ENCODE data around the gene CEP41.

The CEP41 gene

DNA sequence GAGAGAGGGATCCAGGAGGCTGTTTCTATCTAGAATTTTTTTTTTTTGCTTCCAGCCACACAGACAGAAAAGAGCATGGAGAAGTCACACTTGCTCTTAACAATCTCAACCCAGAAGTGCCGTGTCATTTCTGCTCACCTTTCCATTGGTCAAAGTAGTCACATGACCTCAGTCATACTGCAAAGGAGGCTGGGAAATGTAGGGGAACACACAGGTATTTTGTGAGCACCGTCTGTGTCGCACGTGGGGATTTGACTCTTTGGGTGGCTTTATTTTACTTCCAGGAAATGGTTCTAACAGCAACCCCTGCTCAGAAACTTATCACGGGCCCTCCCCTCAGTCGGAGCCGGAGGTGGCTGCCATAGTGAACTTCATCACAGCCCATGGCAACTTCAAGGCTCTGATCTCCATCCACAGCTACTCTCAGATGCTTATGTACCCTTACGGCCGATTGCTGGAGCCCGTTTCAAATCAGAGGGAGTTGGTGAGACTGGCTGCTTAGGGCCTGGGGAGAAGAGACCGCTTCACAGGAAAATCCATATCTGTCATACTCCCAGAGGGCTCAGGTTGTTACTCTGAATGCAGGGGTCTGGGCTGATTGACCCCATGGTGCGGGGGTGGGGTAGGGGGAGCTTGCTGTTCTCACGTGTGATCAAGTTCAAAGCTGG lies 73.6 kb downstream of the CEP41 start:
- H3K4me3 ChIP-seq (replicated peaks; ENCODE audit: low read depth, low read length) = no peak overlapping the region
- TF ChIP-seq, protein P1, sequence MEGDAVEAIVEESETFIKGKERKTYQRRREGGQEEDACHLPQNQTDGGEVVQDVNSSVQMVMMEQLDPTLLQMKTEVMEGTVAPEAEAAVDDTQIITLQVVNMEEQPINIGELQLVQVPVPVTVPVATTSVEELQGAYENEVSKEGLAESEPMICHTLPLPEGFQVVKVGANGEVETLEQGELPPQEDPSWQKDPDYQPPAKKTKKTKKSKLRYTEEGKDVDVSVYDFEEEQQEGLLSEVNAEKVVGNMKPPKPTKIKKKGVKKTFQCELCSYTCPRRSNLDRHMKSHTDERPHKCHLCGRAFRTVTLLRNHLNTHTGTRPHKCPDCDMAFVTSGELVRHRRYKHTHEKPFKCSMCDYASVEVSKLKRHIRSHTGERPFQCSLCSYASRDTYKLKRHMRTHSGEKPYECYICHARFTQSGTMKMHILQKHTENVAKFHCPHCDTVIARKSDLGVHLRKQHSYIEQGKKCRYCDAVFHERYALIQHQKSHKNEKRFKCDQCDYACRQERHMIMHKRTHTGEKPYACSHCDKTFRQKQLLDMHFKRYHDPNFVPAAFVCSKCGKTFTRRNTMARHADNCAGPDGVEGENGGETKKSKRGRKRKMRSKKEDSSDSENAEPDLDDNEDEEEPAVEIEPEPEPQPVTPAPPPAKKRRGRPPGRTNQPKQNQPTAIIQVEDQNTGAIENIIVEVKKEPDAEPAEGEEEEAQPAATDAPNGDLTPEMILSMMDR (IDR thresholded peaks at IDR 0.05; ENCODE audit: low read length, missing control alignments) = no peak
- DNase-seq (ENCODE audit: low read depth) = no peak

DNA sequence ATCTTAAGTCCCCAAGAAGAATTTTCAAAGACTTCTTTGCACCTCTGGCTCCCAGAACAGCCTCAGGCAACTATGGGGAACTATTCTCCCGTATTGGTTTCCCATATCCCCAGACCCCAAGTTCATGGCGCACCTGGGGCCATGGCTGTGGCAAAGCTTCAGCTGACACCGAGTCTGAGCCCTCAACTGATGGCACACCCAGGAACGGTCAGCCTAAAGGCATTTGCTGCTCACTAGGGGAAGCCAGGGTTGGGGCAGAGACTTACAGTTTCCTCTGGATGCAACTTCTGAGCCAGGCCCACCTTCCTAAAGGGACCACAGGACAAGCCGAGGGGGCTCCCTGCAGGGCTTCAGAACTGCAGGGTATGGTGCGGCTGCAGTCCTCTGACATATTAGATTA lies 74.3 kb downstream of the CEP41 start:
- TF ChIP-seq, protein P1 (IDR thresholded peaks at IDR 0.05; ENCODE audit: low read length, missing control alignments) = no peak
- no peak overlapping the region for H3K4me3 ChIP-seq (replicated peaks; ENCODE audit: low read depth, low read length)
- DNase-seq (ENCODE audit: low read depth) = no peak

DNA sequence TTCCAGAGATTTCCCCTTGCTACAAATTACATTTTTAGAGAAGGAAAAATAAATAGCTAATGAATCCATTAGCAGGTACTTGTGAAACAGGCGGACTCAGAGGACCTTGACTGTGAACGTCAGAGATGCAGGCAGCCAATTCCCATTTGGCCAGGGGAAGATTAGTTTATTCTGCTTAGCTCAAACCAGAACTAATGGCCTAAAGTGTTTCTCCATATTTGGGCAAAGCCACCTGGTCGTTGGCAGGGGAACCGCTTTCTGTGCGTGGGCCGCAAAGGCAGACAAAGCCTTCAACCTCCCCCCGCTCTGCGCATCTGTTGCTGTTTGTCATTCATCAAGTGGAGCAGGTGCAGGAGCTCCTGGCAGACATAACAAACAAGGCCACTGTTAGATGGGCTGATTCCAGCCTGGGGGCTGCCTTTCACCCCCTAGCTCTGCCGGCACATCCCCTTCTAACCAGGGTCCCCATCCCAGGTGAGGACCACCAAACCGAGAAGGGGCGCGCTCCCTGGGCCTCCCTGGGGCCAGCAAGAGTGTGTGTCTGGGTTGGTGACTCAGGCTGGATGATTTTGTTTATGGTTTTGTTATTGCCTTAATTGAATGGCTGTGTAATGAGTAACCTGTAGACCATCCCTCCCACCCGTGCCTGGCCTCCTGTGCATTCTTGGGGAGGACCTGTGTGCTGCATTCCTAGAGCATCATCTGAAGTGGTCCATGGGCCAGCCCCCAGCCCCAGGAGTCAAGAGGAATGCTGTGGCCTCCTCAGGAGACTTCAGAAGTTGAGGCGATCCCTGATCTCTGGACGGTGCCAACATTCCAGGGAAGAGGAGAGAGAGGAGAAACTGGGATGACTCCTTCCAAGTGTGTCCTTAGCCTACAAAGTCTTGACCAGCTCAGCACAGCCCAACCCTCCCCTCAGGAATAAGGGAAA lies 75.0 kb downstream of the CEP41 start:
- DNase-seq (ENCODE audit: low read depth) = peak; percentile 48
- TF ChIP-seq, protein P1 (IDR thresholded peaks at IDR 0.05; ENCODE audit: low read length, missing control alignments) = no peak
- no peak overlapping the region for H3K4me3 ChIP-seq (replicated peaks; ENCODE audit: low read depth, low read length)

DNA sequence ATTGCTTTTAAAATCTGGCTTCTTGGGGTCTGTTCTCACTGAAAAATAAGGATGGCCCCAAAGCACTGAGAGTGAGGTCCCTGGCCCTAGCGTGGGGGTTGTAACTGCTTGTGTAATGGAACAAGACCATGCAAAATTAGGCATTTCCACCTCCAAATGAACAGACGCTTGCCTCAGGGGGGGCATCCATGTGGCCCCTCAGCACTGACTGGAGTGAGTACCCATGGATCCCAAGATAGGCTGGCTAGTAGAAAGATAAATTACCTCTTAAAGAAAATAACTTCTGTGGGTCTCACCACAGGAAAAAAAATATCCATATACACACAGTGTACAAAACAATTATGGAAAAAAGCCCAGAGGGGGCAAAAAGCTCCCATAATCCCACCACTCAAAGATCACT lies 75.7 kb downstream of the CEP41 start:
- DNase-seq (ENCODE audit: low read depth) = no peak
- TF ChIP-seq, protein P1 (IDR thresholded peaks at IDR 0.05; ENCODE audit: low read length, missing control alignments) = no peak
- H3K4me3 ChIP-seq (replicated peaks; ENCODE audit: low read depth, low read length) = no peak overlapping the region

DNA sequence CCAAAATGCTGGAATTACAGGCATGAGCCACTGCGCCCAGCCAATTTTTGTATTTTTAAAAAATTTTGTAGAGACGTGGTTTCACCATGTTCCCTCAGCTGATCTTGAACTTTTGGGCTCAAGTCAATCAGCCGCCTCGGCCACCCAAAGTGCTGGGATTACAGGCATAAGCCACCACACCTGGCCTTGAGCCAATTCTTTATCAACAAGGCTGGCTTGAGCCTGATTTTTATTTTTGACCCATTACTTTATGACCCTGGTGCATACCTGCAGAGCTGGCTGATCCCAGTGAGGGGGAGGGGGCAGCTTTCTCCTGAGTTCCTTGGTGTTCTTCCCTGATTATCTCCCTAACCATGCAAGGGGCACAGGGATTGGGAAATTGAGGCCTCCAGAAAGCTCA lies 76.4 kb downstream of the CEP41 start:
- TF ChIP-seq, protein P1 (IDR thresholded peaks at IDR 0.05; ENCODE audit: low read length, missing control alignments) = no peak
- DNase-seq (ENCODE audit: low read depth) = no peak
- no peak overlapping the region for H3K4me3 ChIP-seq (replicated peaks; ENCODE audit: low read depth, low read length)

DNA sequence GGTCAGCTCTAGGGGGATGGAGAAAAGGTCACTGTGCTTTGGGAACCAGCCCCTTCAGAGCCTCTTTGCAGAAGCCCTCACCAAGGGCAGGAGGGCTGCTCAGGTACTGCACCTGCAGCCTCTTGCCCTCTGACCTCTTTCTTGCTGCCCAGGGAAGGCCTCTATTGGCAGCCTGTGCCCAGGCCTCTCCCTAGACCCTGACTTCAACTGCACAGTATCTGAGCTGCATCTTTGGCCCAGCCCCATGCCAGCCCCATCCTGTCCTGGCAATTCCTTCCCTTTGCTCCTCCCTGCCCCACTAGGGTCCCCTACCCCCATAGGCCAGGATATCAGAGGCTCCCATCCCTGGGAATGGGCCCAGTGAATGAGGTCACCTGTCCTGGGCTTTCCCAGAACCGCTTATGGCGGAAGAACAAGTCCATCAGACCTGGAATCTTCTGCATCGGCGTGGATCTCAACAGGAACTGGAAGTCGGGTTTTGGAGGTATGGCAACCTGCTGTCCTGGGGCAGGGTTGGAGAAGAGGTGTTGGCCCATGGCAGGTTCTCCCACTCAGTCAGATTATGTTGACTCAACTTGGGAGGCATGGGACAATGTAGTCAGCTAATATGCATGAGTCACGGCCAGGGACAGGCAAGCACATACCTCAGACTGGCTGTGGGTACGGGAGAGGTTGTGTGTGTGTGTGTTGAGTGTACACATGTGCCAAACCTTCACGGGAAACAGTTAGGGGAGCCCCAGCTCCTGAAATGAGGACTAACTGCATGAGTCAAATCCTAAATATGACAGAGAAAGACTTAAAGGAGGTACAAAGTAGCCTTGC lies 77.6 kb downstream of the CEP41 start:
- no peak overlapping the region for H3K4me3 ChIP-seq (replicated peaks; ENCODE audit: low read depth, low read length)
- peak; percentile 92 for DNase-seq (ENCODE audit: low read depth)
- TF ChIP-seq, protein P1 (IDR thresholded peaks at IDR 0.05; ENCODE audit: low read length, missing control alignments) = no peak

Measured in fibroblast of pulmonary artery (primary cell).